B cell (primary cell): ENCODE results near the gene SLC45A3.

Source experiments
- CTCF ChIP-seq: fragments of 200-600 bp; IDR thresholded peaks from one replicate; pipeline ENCODE4 v1.8.0; 2022; ENCODE audit warnings: antibody characterized with exemption, mild to moderate bottlenecking
- EZH2 ChIP-seq: IDR thresholded peaks from 2 replicates; pipeline ENCODE4 v1.6.1; 2012; ENCODE audit warnings: borderline replicate concordance, low read depth, mild to moderate bottlenecking, moderate library complexity, low read length; ENCODE audit not compliant: insufficient read depth, poor library complexity, severe bottlenecking

GRCh38 chr1:205676597-205676996 lies 3.7 kb downstream of the SLC45A3 start:
- TF ChIP-seq EZH2 (no peak), CTCF (no peak)
